Testis (tissue), 3 donors: ENCODE data around the gene HS6ST3. TPM values are rescaled to one million over a fixed set of nuclear protein-coding genes. Genes with fewer than 3 reads are reported as not detected.

ENCODE experiments used
- DNase-seq: peaks from one replicate; pipeline ENCODE4 v3.0.0-alpha.2; 2019
- H3K27ac ChIP-seq, 2 donors: fragments of 200-600 bp; sonication (generic); one replicate each; pipeline ENCODE4 v1.5.1; 2019
- H3K27me3 ChIP-seq: fragments of 200-600 bp; sonication (generic); one replicate; pipeline ENCODE4 v1.5.1; 2019
- H3K36me3 ChIP-seq: fragments of 200-600 bp; sonication (generic); one replicate; pipeline ENCODE4 v1.5.1; 2017; ENCODE audit warnings: low read depth; ENCODE audit errors: missing control alignments
- H3K4me1 ChIP-seq: fragments of 200-600 bp; sonication (generic); one replicate; pipeline ENCODE4 v1.5.1; 2019
- H3K4me3 ChIP-seq, 2 donors: fragments of 200-600 bp; sonication (generic); one replicate each; pipeline ENCODE4 v1.5.1; 2017 to 2019
- H3K9me3 ChIP-seq: fragments of 200-600 bp; sonication (generic); one replicate; pipeline ENCODE4 v1.5.1; 2017
- CTCF ChIP-seq, 3 experiments: fragments of 450-650 bp in 2 of 3; fragments of 200-600 bp in 1 of 3; sonication (generic) in 1 of 3; IDR thresholded peaks; one replicate each; pipeline ENCODE4 v1.5.1; 2016 to 2019; ENCODE audit warnings: antibody characterized with exemption in 3 of 3, mild to moderate bottlenecking in 2 of 3, moderate library complexity in 1 of 3
- POLR2A ChIP-seq: fragments of 450-650 bp; IDR thresholded peaks from one replicate; pipeline ENCODE4 v1.6.1; 2017; ENCODE audit warnings: antibody characterized with exemption, mild to moderate bottlenecking, moderate library complexity
- WGBS, 2 donors: methylation state at CpG; one replicate each; pipeline ENCODE4 v1.1.5; 2018; 5-methylcytosine and 5-hydroxymethylcytosine counted together
- intact Hi-C: fragments of 100-400 bp; cut with DNase I; formaldehyde crosslinking; loops from one replicate; pipeline ENCODE4 v1.15.1; 2023; ENCODE audit warnings: low total_unique reads
- polyA plus RNA-seq: library from polyadenylated mRNA; stranded (reverse); fragments of 350-450 nt; fragmentation: Illumina TruSeq; extraction: RNeasy Lipid Tissue Mini Kit (QIAGEN cat#74804); gene quantifications from one replicate; pipeline ENCODE4 v1.2.3, GENCODE V29; 2014; ENCODE audit warnings: low read depth, low replicate concordance; ENCODE audit not compliant: insufficient read depth
- total RNA-seq, 2 donors: library from RNA; depleted of rRNA; stranded (reverse); fragments of >200 nt; gene quantifications; one replicate each; pipeline ENCODE4 v1.2.3, GENCODE V29; 2016

HS6ST3 gene
- total and polyA plus RNA-seq, 3 donors from 2014 or later: 0.87 to 1.3 (median 1.3) TPM

- no peak for DNase-seq
- Histone ChIP-seq H3K27ac (no peak overlapping the region), H3K27me3 (no peaks in the 10 kb centered on the region), H3K4me1 (no peaks in the 10 kb centered on the region), H3K4me3 (no peak overlapping the region), H3K36me3 (no peaks in the 10 kb centered on the region), H3K9me3 (no peaks in the 10 kb centered on the region)
- 84 to 96% methylated on average over 4 of the region's 4 CpGs for WGBS, 2 donors
- TF ChIP-seq POLR2A (no peak), CTCF (IDR thresholded peaks at IDR 0.05) (no peak)
- intact Hi-C loops: no loop called here
Measured at GRCh38 chr13:96299235-96299634, 209.3 kb downstream of the HS6ST3 start.

- H3K4me1 ChIP-seq: no peaks in the 10 kb centered on the region
- no peak for DNase-seq
- no peak overlapping the region for H3K4me3 ChIP-seq
- TF ChIP-seq CTCF (IDR thresholded peaks at IDR 0.05) (no peak), POLR2A (no peak)
- H3K9me3 ChIP-seq: no peaks in the 10 kb centered on the region
- H3K27me3 ChIP-seq: no peaks in the 10 kb centered on the region
- WGBS, 2 donors: 90% methylated on average over 3 of the region's 3 CpGs
- intact Hi-C loops: no loop called here
- H3K27ac ChIP-seq: no peak overlapping the region
- H3K36me3 ChIP-seq: no peaks in the 10 kb centered on the region
Measured at GRCh38 chr13:96308568-96308967, 218.7 kb downstream of the HS6ST3 start.

- no peaks in the 10 kb centered on the region for H3K9me3 ChIP-seq
- intact Hi-C loops: no loop called here
- H3K4me3 ChIP-seq: no peak overlapping the region
- H3K4me1 ChIP-seq: no peaks in the 10 kb centered on the region
- H3K27ac ChIP-seq: no peak overlapping the region
- TF ChIP-seq POLR2A (no peak), CTCF (IDR thresholded peaks at IDR 0.05) (no peak)
- WGBS, 2 donors: 35 to 58% methylated on average over 1 of the region's 1 CpG
- no peaks in the 10 kb centered on the region for H3K27me3 ChIP-seq
- DNase-seq: no peak
- H3K36me3 ChIP-seq: no peaks in the 10 kb centered on the region
Measured at GRCh38 chr13:96314974-96315373, 225.1 kb downstream of the HS6ST3 start.

GRCh38 chr13:96338030-96338429, 248.1 kb downstream of the HS6ST3 start:
- intact Hi-C loops: no loop called here
- TF ChIP-seq CTCF (IDR thresholded peaks at IDR 0.05) (no peak), POLR2A (no peak)
- Histone ChIP-seq H3K4me3 (no peak overlapping the region), H3K36me3 (no peaks in the 10 kb centered on the region), H3K9me3 (no peaks in the 10 kb centered on the region), H3K27ac (no peak overlapping the region), H3K27me3 (no peaks in the 10 kb centered on the region), H3K4me1 (no peaks in the 10 kb centered on the region)
- WGBS, 2 donors: 89 to 95% methylated on average over 4 of the region's 4 CpGs
- DNase-seq: no peak

- Histone ChIP-seq H3K4me1 (no peaks in the 10 kb centered on the region), H3K4me3 (no peak overlapping the region), H3K27ac (no peak overlapping the region), H3K27me3 (no peaks in the 10 kb centered on the region), H3K9me3 (no peaks in the 10 kb centered on the region), H3K36me3 (no peaks in the 10 kb centered on the region)
- WGBS, 2 donors: 87 to 95% methylated on average over 3 of the region's 3 CpGs
- no peak for TF ChIP-seq CTCF (IDR thresholded peaks at IDR 0.05)
- intact Hi-C loops: no loop called here
- DNase-seq: no peak
Measured at GRCh38 chr13:96342286-96342685, 252.4 kb downstream of the HS6ST3 start.
